GM20000 (cell line): ENCODE results near the gene CEMP1.
"Not testable (repeated sequence)": the region's sequence is repeated elsewhere in the genome, so short reads cannot be mapped to it uniquely, and the experiment has no call there.

Source experiments
- DNase-seq: peaks from one replicate; pipeline ENCODE4 v3.0.0; 2012; ENCODE audit warnings: low spot score
- CTCF ChIP-seq: IDR thresholded peaks from 2 replicates; pipeline ENCODE4 v1.5.1; 2012; ENCODE audit warnings: mild to moderate bottlenecking, control low read depth; ENCODE audit errors: extremely low read depth, missing control alignments

The CEMP1 gene, protein sequence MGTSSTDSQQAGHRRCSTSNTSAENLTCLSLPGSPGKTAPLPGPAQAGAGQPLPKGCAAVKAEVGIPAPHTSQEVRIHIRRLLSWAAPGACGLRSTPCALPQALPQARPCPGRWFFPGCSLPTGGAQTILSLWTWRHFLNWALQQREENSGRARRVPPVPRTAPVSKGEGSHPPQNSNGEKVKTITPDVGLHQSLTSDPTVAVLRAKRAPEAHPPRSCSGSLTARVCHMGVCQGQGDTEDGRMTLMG

GRCh38 chr16:2531371-2531695, at the start of gene CEMP1:
CEMP1 (minus strand) TSS chr16:2531408; CDS start chr16:2531073, 335 bp downstream.
- no peak for DNase-seq
- TF ChIP-seq CTCF = no peak

- DNase-seq = not testable (repeated sequence)
Observed at GRCh38 chr16:2580818-2581217, 49.6 kb upstream of the CEMP1 start.

GRCh38 chr16:2580143-2580542, 48.9 kb upstream of the CEMP1 start:
- DNase-seq = not testable (repeated sequence)

GRCh38 chr16:2578905-2579304, 47.7 kb upstream of the CEMP1 start:
- not testable (repeated sequence) for DNase-seq

- DNase-seq = not testable (repeated sequence)
Observed at GRCh38 chr16:2577044-2577443, 45.8 kb upstream of the CEMP1 start.

DNA sequence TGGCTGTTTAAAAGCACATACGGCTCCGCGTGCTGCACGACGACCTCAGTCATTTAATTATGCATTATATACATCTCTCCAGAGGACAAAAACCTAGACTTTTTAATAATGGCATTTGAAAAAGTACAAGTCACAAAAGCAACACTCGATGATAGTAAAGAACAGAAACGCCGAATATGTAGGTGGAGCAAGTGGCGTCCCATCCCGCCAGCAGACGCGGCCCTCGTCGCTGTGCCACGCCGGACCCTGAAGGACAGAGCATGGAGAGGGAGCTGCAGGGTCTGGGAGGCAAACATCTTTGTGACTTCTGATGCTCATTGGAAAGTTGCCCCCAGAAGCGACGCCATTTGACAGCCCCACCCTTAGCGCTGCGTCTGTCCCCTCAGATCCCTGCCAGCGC, 44.6 kb upstream of the CEMP1 start:
- DNase-seq = not testable (repeated sequence)

- not testable (repeated sequence) for DNase-seq
Observed at GRCh38 chr16:2572704-2573103, 41.5 kb upstream of the CEMP1 start.

GRCh38 chr16:2568573-2568972, 37.4 kb upstream of the CEMP1 start:
- DNase-seq = not testable (repeated sequence)

DNA sequence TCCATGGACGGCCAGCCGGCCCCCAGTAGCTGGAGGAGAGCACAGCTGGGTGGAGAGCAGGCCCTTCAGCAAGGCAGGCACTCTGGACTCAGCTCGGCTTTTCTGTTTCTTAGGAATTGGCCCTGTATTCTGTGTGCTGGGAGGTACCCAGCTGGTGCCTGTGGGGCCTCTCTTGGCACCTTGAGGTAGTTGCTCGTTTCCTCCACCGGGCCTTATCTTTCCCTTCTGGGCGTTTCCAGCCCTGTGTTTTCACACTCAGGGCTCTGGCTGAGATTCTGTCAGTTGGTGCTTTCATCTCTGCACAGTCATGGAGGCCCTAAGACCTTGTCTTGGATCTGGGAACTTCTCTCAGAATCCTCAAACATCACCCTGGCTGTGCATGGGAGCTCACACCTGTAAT, 36.3 kb upstream of the CEMP1 start:
- DNase-seq = not testable (repeated sequence)

GRCh38 chr16:2560798-2561133, 29.6 kb upstream of the CEMP1 start:
- DNase-seq = not testable (repeated sequence)
- peak; percentile 23 for TF ChIP-seq CTCF

- not testable (repeated sequence) for DNase-seq
Observed at GRCh38 chr16:2560131-2560797, 29.1 kb upstream of the CEMP1 start.

GRCh38 chr16:2557150-2557549, 25.9 kb upstream of the CEMP1 start:
- not testable (repeated sequence) for DNase-seq

DNA sequence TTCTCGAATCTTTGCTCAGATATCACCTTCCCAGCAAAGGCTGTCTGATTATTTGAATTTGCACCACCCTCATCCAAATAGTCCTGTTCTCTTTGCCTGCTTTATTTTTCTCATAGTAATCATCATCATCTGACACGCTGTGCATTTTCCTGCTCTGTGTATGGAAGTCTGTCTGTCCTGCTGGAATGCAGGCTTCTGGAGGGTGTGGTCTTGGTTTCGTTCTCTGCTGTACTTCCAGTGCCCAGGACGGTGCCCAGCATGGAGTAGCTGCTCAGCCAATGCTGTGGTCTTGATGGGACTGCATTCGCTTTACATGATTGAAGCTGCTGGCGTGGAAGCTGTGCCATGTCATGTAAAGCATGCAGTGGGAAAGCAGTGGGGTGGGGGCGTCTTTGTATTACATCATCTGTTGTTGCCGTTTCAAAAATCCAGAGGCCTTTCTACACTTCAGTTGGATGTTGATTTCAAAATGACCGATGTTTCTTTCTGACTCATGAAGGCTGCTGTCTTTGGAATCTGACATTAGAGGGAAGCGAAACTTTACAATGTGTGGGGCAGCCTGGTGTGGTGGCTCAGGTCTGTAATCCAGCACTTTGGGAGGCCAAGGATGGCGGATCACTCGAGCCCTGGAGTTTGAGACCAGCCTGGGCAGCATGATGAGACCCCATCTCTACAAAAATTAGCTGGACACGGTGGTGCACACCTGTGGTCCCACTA, 23.7 kb upstream of the CEMP1 start:
- DNase-seq = not testable (repeated sequence)

GRCh38 chr16:2551420-2551889, 20.2 kb upstream of the CEMP1 start:
- DNase-seq = not testable (repeated sequence)

DNA sequence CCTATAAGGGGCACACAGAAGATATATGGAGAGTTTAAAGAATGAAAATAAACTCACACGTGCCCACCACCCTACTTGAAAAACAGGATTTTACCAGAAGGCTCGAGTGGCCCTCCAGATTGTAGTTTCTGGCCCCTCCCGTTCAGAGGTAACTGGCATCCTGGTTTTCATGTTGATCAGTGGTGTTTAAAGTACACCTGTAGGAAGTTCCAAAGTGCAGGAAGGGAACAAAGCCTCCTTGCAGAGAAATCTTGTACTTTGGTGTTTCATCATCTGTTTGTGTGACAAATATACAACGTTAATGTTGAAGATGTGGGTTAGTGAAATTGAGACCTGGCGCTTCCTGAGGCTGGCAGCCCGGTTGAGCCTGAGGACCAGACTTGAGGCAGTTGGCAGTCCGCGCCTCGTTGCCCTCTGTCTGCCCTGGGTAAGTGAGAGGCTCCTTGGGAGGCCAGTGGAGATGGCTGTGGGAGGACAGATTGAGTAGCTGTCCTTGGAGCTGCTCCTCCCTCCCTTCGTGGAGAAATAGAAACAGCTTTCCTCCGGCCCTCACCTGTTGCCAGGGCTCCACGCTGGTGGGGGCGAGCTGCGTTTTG, 19.2 kb upstream of the CEMP1 start:
- DNase-seq = not testable (repeated sequence)

GRCh38 chr16:2543771-2544170, 12.6 kb upstream of the CEMP1 start:
- not testable (repeated sequence) for DNase-seq

DNA sequence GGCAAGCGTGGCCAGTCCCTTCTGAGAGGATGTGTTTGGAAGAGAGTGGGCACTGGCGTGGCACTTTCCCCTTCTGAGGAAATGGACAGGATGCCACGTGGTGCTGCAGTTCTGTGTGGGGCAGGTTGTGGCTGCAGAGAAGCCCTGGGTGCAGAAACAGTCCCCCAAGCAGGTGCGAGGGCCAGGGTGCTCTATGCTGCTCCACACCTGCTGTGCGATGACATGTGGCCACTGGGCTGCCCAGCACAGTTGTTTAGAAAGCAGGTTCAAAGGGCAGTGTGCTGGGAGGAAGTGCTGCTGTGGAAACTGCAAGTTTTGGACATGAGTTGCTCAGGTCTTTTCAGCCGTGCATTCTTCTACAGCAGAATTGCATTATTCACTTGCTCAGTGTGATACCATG, 10.2 kb upstream of the CEMP1 start:
- not testable (repeated sequence) for DNase-seq

GRCh38 chr16:2540912-2541311, 9.7 kb upstream of the CEMP1 start:
- not testable (repeated sequence) for DNase-seq
